B cell (primary cell): Measurements from ENCODE around the gene RBMS3. TPM values are rescaled to one million over a fixed set of nuclear protein-coding genes. Genes with fewer than 3 reads are reported as not detected.

Source experiments
- ATAC-seq: fragments of 200-7000 bp; cut with Tn5 transposase; one replicate; pipeline ENCODE4 v1.10.0; 2021; ENCODE audit warnings: low read depth, mild to moderate bottlenecking, moderate number of reproducible peaks, moderate library complexity
- CTCF ChIA-PET: fragments of 350-600 bp; sonication (Branson Sonifier 250); formaldehyde crosslinking; loops from one replicate; lab custom pipeline; 2021; ENCODE audit warnings: antibody characterized with exemption, inconsistent platforms; lab: Charles Lee
- POLR2A ChIA-PET: fragments of 350-600 bp; sonication (Branson Sonifier 250); formaldehyde crosslinking; loops from one replicate; lab custom pipeline; 2021; ENCODE audit warnings: antibody characterized with exemption; lab: Charles Lee
- DNase-seq: peaks from one replicate; pipeline ENCODE4 v3.0.0; 2013
- H2AFZ ChIP-seq: 2 replicates; pipeline ENCODE4 v1.6.1; 2012; ENCODE audit warnings: mild to moderate bottlenecking, low read depth, low read length; ENCODE audit not compliant: insufficient read depth, poor library complexity, severe bottlenecking
- H3K27ac ChIP-seq, 2 donors: 1 replicate in 1 of 2; 2 replicates in 1 of 2; pipeline ENCODE4 v1.5.1; 2012 to 2013; ENCODE audit warnings: low read length in 2 of 2, mild to moderate bottlenecking in 2 of 2, moderate library complexity in 1 of 2
- H3K27me3 ChIP-seq, 4 experiments: fragments of 200-600 bp in 1 of 4; sonication (generic) in 1 of 4; replicated peaks in 1 of 4; 1 replicate in 2 of 4; 2 replicates in 2 of 4; pipeline versions ENCODE4 v1.6.1 to v1.7.0; 2013 to 2016; ENCODE audit warnings: low read length in 3 of 4, mild to moderate bottlenecking in 2 of 4, mixed read lengths in 1 of 4, moderate library complexity in 1 of 4; ENCODE audit not compliant: insufficient read depth in 4 of 4, control insufficient read depth in 3 of 4; ENCODE audit errors: control extremely low read depth in 1 of 4
- H3K36me3 ChIP-seq, 2 experiments: replicated peaks in 1 of 2; 1 replicate in 1 of 2; 2 replicates in 1 of 2; pipeline versions ENCODE4 v1.6.1 to v1.7.1; 2013; ENCODE audit warnings: low read length in 1 of 2; ENCODE audit not compliant: insufficient read depth in 2 of 2, control insufficient read depth in 1 of 2; ENCODE audit errors: control extremely low read depth in 1 of 2, extremely low read depth in 1 of 2
- H3K4me1 ChIP-seq, 2 donors: fragments of 200-600 bp in 1 of 2; sonication (generic) in 1 of 2; 1 replicate in 1 of 2; 2 replicates in 1 of 2; pipeline versions ENCODE4 v1.5.1 to v1.6.1; 2013 to 2017; ENCODE audit warnings: low read length in 2 of 2; ENCODE audit not compliant: control insufficient read depth in 2 of 2, insufficient read depth in 2 of 2
- H3K4me2 ChIP-seq: replicated peaks from 2 replicates; pipeline ENCODE3; 2012; ENCODE audit warnings: mild to moderate bottlenecking, low read depth, low read length; ENCODE audit not compliant: poor library complexity, severe bottlenecking
- H3K4me3 ChIP-seq, 5 experiments: fragments of 200-600 bp in 1 of 5; sonication (generic) in 1 of 5; 1 replicate in 3 of 5; 2 replicates in 2 of 5; pipeline versions ENCODE4 v1.5.1 to v1.7.0; 2011 to 2016; ENCODE audit warnings: low read length in 4 of 5, mild to moderate bottlenecking in 4 of 5, low read depth in 2 of 5, control low read depth in 1 of 5, moderate library complexity in 1 of 5; ENCODE audit not compliant: insufficient read depth in 1 of 5; ENCODE audit errors: control extremely low read depth in 1 of 5, extremely low read depth in 1 of 5
- H3K79me2 ChIP-seq: fragments of 200-600 bp; sonication (generic); one replicate; pipeline ENCODE4 v1.6.0; 2016; ENCODE audit warnings: low read length; ENCODE audit not compliant: control insufficient read depth, insufficient read depth
- H3K9ac ChIP-seq: fragments of 200-600 bp; sonication (generic); 2 replicates; pipeline ENCODE4 v1.6.1; 2017; ENCODE audit warnings: mild to moderate bottlenecking, low read length, moderate library complexity
- H3K9me3 ChIP-seq, 3 donors: one replicate each; pipeline versions ENCODE4 v1.6.1 to v1.7.1; 2013; ENCODE audit warnings: low read length in 2 of 3; ENCODE audit not compliant: control insufficient read depth in 2 of 3, insufficient read depth in 1 of 3; ENCODE audit errors: control extremely low read depth in 1 of 3
- H4K20me1 ChIP-seq: 2 replicates; pipeline ENCODE4 v1.6.0; 2012; ENCODE audit warnings: mild to moderate bottlenecking, low read length; ENCODE audit not compliant: insufficient read depth, control insufficient read depth, poor library complexity, severe bottlenecking
- H3K27ac Mint-ChIP-seq: one replicate; pipeline ENCODE4 v1.8.0; 2021; ENCODE audit warnings: mixed read lengths
- H3K27me3 Mint-ChIP-seq: one replicate; pipeline ENCODE4 v1.8.0; 2021; ENCODE audit warnings: mixed read lengths
- H3K4me1 Mint-ChIP-seq: one replicate; pipeline ENCODE4 v1.8.0; 2021; ENCODE audit warnings: mixed read lengths
- H3K4me3 Mint-ChIP-seq: one replicate; pipeline ENCODE4 v1.8.0; 2021; ENCODE audit warnings: mixed read lengths
- H3K9me3 Mint-ChIP-seq: one replicate; pipeline ENCODE4 v1.8.0; 2022; ENCODE audit warnings: mixed read lengths; ENCODE audit not compliant: insufficient read depth
- EZH2 ChIP-seq: IDR thresholded peaks from 2 replicates; pipeline ENCODE4 v1.6.1; 2012; ENCODE audit warnings: borderline replicate concordance, low read depth, mild to moderate bottlenecking, moderate library complexity, low read length; ENCODE audit not compliant: insufficient read depth, poor library complexity, severe bottlenecking
- WGBS: methylation state at CpG from one replicate; pipeline ENCODE4 v1.1.5; 2013; ENCODE audit warnings: missing lambda C conversion rate; ENCODE audit not compliant: insufficient coverage; 5-methylcytosine and 5-hydroxymethylcytosine counted together
- intact Hi-C: fragments of 100-400 bp; cut with micrococcal nuclease; formaldehyde crosslinking; loops from one replicate; pipeline ENCODE4 v1.10.0; 2022
- polyA plus RNA-seq: library from polyadenylated mRNA; depleted of rRNA; stranded (reverse); fragments of >200 nt; gene quantifications from 2 replicates; pipeline ENCODE4 v1.2.3, GENCODE V29; 2012
- total RNA-seq, 2 donors: library from RNA; stranded (reverse); fragments of 120-200 nt in 1 of 2; gene quantifications; 1 replicate in 1 of 2; 2 replicates in 1 of 2; pipeline versions ENCODE4 v1.2.3 to v1.2.4, GENCODE V29; 2013 to 2022
- TF ChIP-seq, protein P1 (sequence below): fragments of 200-600 bp; IDR thresholded peaks from one replicate; pipeline ENCODE4 v1.8.0; 2022; ENCODE audit warnings: antibody characterized with exemption, mild to moderate bottlenecking

RBMS3 gene
- total and polyA plus RNA-seq, 2 donors (not counting 1 experiment from before 2014, with no cell fraction given), result not detected

DNA sequence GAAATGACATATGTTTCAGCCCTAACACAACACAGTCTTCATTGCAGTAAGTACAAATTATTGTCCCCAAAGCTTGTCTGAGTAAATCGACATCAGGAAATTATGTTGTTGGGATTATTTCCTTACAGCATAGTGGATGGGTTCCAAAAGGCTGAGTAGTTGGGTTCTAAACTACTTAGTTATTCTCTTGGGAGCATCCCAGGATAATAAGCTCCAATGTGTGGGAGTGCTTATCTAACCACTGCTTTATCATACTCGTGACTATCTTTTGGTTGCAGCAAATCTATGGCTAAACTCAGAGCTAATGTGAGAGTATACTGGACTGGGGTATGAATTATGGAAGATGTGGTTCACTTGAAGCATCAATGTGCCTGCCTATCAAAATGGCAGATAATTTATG, 128.5 kb downstream of the RBMS3 start:
- WGBS, result no CpG with 5 or more reads among the region's 2 CpGs
- peaks cover 10% of the 10 kb centered on the region for H3K4me1 Mint-ChIP-seq
- Histone ChIP-seq H3K36me3 (no peaks in the 10 kb centered on the region), H3K4me1 (peaks cover 5 to 14% of the 10 kb centered on the region in 2 donors), H4K20me1 (no peaks in the 10 kb centered on the region), H3K4me3 (no peak overlapping the region), H2AFZ (no peak overlapping the region), H3K27ac (no peak overlapping the region), H3K27me3 (no peaks in the 10 kb centered on the region), H3K4me2 (no peak overlapping the region), H3K79me2 (no peaks in the 10 kb centered on the region), H3K9me3 (no peaks in the 10 kb centered on the region), H3K9ac (no peak overlapping the region)
- no peak for TF ChIP-seq EZH2
- TF ChIP-seq, protein P1, sequence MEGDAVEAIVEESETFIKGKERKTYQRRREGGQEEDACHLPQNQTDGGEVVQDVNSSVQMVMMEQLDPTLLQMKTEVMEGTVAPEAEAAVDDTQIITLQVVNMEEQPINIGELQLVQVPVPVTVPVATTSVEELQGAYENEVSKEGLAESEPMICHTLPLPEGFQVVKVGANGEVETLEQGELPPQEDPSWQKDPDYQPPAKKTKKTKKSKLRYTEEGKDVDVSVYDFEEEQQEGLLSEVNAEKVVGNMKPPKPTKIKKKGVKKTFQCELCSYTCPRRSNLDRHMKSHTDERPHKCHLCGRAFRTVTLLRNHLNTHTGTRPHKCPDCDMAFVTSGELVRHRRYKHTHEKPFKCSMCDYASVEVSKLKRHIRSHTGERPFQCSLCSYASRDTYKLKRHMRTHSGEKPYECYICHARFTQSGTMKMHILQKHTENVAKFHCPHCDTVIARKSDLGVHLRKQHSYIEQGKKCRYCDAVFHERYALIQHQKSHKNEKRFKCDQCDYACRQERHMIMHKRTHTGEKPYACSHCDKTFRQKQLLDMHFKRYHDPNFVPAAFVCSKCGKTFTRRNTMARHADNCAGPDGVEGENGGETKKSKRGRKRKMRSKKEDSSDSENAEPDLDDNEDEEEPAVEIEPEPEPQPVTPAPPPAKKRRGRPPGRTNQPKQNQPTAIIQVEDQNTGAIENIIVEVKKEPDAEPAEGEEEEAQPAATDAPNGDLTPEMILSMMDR, result no peak
- H3K27me3 Mint-ChIP-seq, result no peaks in the 10 kb centered on the region
- H3K9me3 Mint-ChIP-seq, result no peaks in the 10 kb centered on the region
- H3K4me3 Mint-ChIP-seq, result no peak overlapping the region
- ChIA-PET CTCF (no interaction called here), POLR2A (no interaction called here)
- ATAC-seq, result no peak
- intact Hi-C loops, result no loop called here
- no peak overlapping the region for H3K27ac Mint-ChIP-seq
- no peak for DNase-seq

DNA sequence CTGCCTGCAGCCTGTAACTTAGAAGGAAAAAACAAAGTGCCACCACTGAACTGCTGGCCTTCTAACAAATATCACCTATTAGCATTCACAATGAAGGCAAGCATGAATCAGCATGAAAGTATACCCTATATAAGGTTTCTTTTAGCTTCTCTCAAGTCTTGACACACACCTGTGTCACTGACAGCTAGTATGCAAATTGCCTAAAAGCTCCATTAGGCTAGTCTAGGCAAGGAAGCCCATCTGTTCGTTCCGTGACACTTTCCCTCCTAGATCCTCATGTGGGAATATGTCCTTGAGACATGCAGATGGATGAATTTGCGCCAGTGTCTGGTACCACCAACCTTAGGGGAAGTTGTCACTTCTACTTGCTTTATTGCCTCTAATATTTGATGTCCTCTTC, 129.3 kb downstream of the RBMS3 start:
- WGBS, result 40% methylated on average over 1 of the region's 3 CpGs

More for the DNA sequence above, 129.3 kb downstream of the RBMS3 start:
- H3K36me3 ChIP-seq, result no peaks in the 10 kb centered on the region
- Mint-ChIP-seq H3K27ac (no peak overlapping the region), H3K9me3 (no peaks in the 10 kb centered on the region), H3K27me3 (no peaks in the 10 kb centered on the region), H3K4me3 (no peak overlapping the region), H3K4me1 (peaks cover 10% of the 10 kb centered on the region)
- DNase-seq (peak; percentile 7), ATAC-seq (no peak)
- no peaks in the 10 kb centered on the region for H3K27me3 ChIP-seq
- no peaks in the 10 kb centered on the region for H3K79me2 ChIP-seq
- intact Hi-C loops, result no loop called here
- H2AFZ ChIP-seq, result no peak overlapping the region
- H3K9me3 ChIP-seq, result no peaks in the 10 kb centered on the region
- CTCF ChIA-PET, result no interaction called here
- no peak overlapping the region for H3K27ac ChIP-seq
- no peaks in the 10 kb centered on the region for H4K20me1 ChIP-seq
- peaks cover 5 to 14% of the 10 kb centered on the region in 2 donors for H3K4me1 ChIP-seq
- H3K9ac ChIP-seq, result no peak overlapping the region
- POLR2A ChIA-PET, result no interaction called here
- H3K4me3 ChIP-seq, result no peak overlapping the region
- H3K4me2 ChIP-seq, result no peak overlapping the region
- TF ChIP-seq, protein P1, result no peak
- TF ChIP-seq EZH2, result no peak
